Right lobe of liver (tissue), 4 donors: Measurements from ENCODE around the gene EPB41.

Experiments used
- POLR2A ChIP-seq: fragments of 450-650 bp; IDR thresholded peaks from one replicate; pipeline ENCODE4 v1.6.1; 2017; ENCODE audit warnings: antibody characterized with exemption, mild to moderate bottlenecking
- TF ChIP-seq, protein P1 (sequence below), 4 donors: fragments of 200-600 bp in 3 of 4; fragments of 450-650 bp in 1 of 4; IDR thresholded peaks; one replicate each; pipeline versions ENCODE4 v1.5.1 to v1.8.0; 2016 to 2022; ENCODE audit warnings: antibody characterized with exemption in 4 of 4, mild to moderate bottlenecking in 2 of 4
- donor health status: DM: no; HTN: no; CAD: no.
- donor health status: DM: no; HTN: no; CAD: no.
- donor health status: DM: no; HTN: yes; CAD: no.

GRCh38 chr1:29056256-29056655, 141.9 kb downstream of the EPB41 start:
- TF ChIP-seq, protein P1, sequence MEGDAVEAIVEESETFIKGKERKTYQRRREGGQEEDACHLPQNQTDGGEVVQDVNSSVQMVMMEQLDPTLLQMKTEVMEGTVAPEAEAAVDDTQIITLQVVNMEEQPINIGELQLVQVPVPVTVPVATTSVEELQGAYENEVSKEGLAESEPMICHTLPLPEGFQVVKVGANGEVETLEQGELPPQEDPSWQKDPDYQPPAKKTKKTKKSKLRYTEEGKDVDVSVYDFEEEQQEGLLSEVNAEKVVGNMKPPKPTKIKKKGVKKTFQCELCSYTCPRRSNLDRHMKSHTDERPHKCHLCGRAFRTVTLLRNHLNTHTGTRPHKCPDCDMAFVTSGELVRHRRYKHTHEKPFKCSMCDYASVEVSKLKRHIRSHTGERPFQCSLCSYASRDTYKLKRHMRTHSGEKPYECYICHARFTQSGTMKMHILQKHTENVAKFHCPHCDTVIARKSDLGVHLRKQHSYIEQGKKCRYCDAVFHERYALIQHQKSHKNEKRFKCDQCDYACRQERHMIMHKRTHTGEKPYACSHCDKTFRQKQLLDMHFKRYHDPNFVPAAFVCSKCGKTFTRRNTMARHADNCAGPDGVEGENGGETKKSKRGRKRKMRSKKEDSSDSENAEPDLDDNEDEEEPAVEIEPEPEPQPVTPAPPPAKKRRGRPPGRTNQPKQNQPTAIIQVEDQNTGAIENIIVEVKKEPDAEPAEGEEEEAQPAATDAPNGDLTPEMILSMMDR (IDR thresholded peaks at IDR 0.05): no peak
- TF ChIP-seq POLR2A: no peak
